Hematopoietic multipotent progenitor cell treated with erythropoietin and hydrocortisone succinate and interleukin-3 and kit ligand, for 4 days (in vitro differentiated cells): ENCODE results near the gene ARL8A.
"Not testable (repeated sequence)": the region's sequence is repeated elsewhere in the genome, so short reads cannot be mapped to it uniquely, and the experiment has no call there.

Experiments
- DNase-seq: peaks from one replicate; pipeline ENCODE4 v3.0.0-alpha.2; 2015

Gene ARL8A

GRCh38 chr1:202156590-202156989 lies 12.1 kb upstream of the ARL8A start:
- DNase-seq: no peak

- peak; percentile 78 for DNase-seq
These were observed 11.0 kb upstream of the ARL8A start for GRCh38 chr1:202155478-202156021.

- peak; percentile 85 for DNase-seq
These were observed 10.4 kb upstream of the ARL8A start for GRCh38 chr1:202154766-202155477.

GRCh38 chr1:202154148-202154765 lies 9.7 kb upstream of the ARL8A start:
- DNase-seq: no peak

- no peak for DNase-seq
These were observed 8.7 kb upstream of the ARL8A start for GRCh38 chr1:202153284-202153683.

- no peak for DNase-seq
These were observed 7.9 kb upstream of the ARL8A start for GRCh38 chr1:202152399-202152798.

- no peak for DNase-seq
These were observed 6.5 kb upstream of the ARL8A start for GRCh38 chr1:202151045-202151444.

- DNase-seq: peak; percentile 52
These were observed 6.1 kb upstream of the ARL8A start for GRCh38 chr1:202150602-202151001.

- no peak for DNase-seq
These were observed 5.7 kb upstream of the ARL8A start for GRCh38 chr1:202150187-202150586.

GRCh38 chr1:202149566-202149965 lies 5.0 kb upstream of the ARL8A start:
- DNase-seq: no peak

GRCh38 chr1:202148391-202148790 lies 3.9 kb upstream of the ARL8A start:
- no peak for DNase-seq

GRCh38 chr1:202146993-202147392 lies 2.5 kb upstream of the ARL8A start:
- no peak for DNase-seq

GRCh38 chr1:202146279-202146678 lies 1.7 kb upstream of the ARL8A start:
- DNase-seq: no peak

- not testable (repeated sequence) for DNase-seq
These were observed 1.2 kb upstream of the ARL8A start for GRCh38 chr1:202145744-202146140.

- peak; percentile 70 for DNase-seq
These were observed 669 bp upstream of the ARL8A start for GRCh38 chr1:202145068-202145743.

GRCh38 chr1:202143768-202144401 lies 652 bp downstream of the ARL8A start:
- DNase-seq: peak; percentile 80

GRCh38 chr1:202143011-202143767 lies 1.3 kb downstream of the ARL8A start:
- DNase-seq: peak; percentile 89

- DNase-seq: not testable (repeated sequence)
These were observed 3.1 kb downstream of the ARL8A start for GRCh38 chr1:202141468-202141867.

GRCh38 chr1:202140833-202141232 lies 3.7 kb downstream of the ARL8A start:
- DNase-seq: no peak

- peak; percentile 86 for DNase-seq
These were observed 9.3 kb downstream of the ARL8A start for GRCh38 chr1:202135221-202135721.

GRCh38 chr1:202134645-202135172 lies 9.8 kb downstream of the ARL8A start:
- no peak for DNase-seq

GRCh38 chr1:202133989-202134388 lies 10.5 kb downstream of the ARL8A start:
- DNase-seq: no peak
